Left ventricle myocardium superior (tissue), 1 donor: ENCODE results near the gene TGFBR3L. TPM values are rescaled to one million over a fixed set of nuclear protein-coding genes. Genes with fewer than 3 reads are reported as not detected.

Experiments used
- ATAC-seq: fragments of 200-7000 bp; cut with Tn5 transposase; one replicate; pipeline ENCODE4 v1.9.1; 2020; ENCODE audit warnings: mild to moderate bottlenecking, moderate library complexity
- DNase-seq: peaks from one replicate; pipeline ENCODE4 v3.0.0-alpha.2; 2020
- intact Hi-C: fragments of 100-400 bp; cut with micrococcal nuclease; formaldehyde crosslinking; loops from one replicate; pipeline ENCODE4 v1.11.0; 2022
- long read RNA-seq: library from polyadenylated mRNA; unstranded; transcript quantifications from one replicate; pipeline ENCODE4 v2.0.0, GENCODE V29; 2021
- total RNA-seq: library from RNA; stranded (reverse); fragmentation: NEBNext Ultra II Directional; extraction: Animal tissue kit (Norgen Biotek cat#: 25700); gene quantifications from one replicate; pipeline ENCODE4 v1.2.1, GENCODE V29; 2021
- donor health status: DM: no; HTN: yes; CAD: no; lungs with severe emphysema.

TGFBR3L gene
- total RNA-seq, result 11.4 TPM
- long read RNA-seq, partial matches to known transcripts, result 17 of 23 reads
- long read RNA-seq, other reads (novel, unspliced or antisense), result 5 of 23 reads

DNA sequence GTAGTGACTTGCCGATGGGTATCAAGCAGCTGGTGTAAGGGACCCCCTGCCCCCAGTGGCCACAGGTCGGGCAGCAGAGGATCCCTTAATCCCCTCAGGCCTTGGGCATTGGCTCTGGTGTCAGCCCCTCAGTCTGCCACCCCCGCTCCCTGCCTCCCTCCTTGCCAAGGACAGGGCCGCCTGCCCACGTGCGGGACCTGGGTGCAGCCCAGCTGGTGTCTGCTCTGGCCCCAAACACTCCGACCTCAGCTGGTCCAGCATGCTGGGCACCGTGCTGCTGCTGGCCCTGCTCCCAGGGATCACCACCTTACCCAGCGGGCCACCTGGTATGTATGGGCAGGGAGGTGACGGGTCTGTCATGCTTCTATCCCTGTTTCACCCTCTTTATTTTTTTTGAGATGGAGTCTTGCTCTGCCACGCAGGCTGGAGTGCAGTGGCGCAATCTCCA is at the start of gene TGFBR3L:
Gene TGFBR3L, plus strand, starts transcription at position 233 of the 448 bp plus-strand sequence.
- intact Hi-C loops, result no loop called here
- no peak for DNase-seq
- no peak for ATAC-seq

DNA sequence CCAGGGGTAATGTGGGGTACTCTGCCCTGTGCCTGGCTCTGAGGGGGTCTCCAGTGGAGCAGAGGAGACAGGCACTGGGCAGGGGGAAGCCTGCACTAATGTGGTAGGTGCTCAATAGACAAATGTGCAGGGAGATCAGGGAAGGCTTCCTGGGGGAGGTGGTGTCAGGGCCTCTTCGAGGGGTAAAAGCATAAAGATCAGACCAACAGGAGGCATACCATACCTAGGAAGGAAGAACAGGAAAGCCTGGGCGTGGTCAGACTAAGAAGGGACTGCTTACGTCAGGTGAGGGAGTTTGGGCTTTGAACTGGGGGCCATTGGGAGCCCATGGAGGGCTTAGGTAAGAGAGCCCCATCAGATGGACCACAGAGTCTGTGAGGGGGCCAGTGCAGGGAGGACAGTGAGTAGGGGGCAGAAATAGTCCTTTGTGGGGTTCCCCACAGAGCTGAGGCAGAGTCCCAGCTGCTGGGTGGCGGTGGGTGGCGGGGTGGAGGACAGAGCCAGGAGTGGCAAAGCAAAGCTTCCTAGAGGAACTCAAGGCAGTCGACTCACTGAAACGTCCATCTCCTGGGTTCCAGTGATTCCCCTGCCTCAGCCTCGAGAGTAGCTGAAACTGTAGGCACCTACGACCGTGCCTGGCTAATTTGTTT is 49.2 kb upstream of the TGFBR3L start:
- DNase-seq (no peak), ATAC-seq (no peak)
- intact Hi-C loops, result no loop called here

DNA sequence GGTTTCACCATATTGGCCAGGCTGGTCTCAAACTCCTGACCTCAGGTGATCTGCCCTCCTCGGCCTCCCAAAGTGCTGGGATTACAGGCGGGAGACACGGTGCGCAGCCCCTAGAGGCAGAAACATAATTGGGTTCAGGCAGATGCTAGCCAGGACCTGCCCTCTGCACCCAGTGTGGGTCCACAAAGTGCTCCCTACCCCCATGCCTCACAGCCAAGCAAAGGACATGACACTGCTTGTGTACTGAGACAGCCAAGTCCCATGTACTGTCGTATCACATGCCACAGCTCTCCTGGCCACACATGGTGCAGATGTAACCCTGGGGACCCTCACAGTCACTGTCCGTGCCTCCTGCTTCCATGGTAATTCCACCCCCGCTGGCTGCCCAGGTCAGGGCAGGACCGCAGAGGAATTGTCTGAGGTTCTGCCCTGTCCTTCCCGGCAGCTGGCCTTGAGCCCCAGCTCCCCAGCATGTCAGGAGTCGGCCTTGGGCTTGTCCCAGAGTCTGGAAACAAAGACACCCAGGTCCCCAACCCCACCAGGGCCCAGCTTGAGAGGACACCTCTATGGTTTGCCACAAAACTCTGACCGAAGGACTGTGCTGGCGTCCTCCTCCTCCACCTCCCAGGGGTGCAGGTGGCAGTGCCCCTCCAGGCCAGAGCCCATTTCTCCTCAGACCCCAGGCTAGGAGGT is 48.1 kb upstream of the TGFBR3L start:
- ATAC-seq, result no peak
- DNase-seq, result no peak
- intact Hi-C loops, result no loop called here

DNA sequence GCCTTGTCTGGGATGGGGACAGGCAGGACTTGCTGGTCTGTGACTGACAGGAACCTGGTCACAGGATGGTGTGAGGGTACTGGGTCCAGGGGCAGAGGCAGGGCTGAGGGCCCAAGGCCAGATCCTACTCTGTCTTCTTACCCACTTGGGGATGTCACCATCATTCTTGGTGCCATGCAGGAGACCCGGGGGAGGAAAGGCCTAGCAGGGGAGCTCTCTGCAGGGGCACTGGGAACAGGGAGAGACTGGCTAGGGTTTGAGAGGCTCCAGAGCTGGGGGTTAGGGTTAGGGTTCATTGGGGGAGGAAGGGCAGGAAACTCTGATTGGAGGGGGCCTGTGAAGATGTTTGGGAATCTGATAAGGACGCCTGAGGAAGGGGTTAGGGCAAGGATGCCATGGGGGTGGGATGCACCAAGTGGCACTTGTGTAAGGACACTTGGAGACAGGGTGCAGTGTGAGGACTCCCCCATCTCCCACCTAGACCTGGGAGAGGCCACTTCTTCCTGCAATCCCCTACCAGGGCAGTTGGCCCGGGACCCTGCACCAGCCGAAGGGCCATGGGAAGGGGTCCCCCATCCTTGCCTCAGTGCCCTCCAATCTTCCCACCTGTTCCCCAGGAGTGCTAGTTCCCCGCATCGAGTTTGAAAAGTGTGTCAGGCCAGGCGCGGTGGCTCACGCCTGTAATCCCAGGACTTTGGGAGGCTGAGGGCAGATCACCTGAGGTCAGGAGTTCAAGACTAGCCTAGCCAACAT is 47.4 kb upstream of the TGFBR3L start:
- intact Hi-C loops, result no loop called here
- ATAC-seq (no peak), DNase-seq (no peak)

DNA sequence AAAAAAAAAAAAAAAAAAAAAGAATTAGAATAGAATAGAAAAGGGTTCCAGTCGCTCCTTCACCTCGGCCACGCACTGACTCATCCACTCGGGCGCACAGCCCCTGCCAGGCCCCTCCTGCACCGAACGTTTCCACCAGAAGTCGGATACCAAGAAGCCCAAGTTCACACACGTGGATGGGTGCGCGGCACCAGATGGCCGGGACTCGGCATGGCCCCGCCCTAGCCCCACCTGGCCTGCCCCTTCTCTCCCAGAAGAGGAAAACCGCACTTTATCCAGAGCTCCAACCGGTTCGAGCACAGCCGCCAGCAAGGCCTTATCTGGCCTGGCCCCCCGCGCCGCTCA is 46.3 kb upstream of the TGFBR3L start:
- intact Hi-C loops, result no loop called here
- no peak for ATAC-seq
- DNase-seq, result no peak

DNA sequence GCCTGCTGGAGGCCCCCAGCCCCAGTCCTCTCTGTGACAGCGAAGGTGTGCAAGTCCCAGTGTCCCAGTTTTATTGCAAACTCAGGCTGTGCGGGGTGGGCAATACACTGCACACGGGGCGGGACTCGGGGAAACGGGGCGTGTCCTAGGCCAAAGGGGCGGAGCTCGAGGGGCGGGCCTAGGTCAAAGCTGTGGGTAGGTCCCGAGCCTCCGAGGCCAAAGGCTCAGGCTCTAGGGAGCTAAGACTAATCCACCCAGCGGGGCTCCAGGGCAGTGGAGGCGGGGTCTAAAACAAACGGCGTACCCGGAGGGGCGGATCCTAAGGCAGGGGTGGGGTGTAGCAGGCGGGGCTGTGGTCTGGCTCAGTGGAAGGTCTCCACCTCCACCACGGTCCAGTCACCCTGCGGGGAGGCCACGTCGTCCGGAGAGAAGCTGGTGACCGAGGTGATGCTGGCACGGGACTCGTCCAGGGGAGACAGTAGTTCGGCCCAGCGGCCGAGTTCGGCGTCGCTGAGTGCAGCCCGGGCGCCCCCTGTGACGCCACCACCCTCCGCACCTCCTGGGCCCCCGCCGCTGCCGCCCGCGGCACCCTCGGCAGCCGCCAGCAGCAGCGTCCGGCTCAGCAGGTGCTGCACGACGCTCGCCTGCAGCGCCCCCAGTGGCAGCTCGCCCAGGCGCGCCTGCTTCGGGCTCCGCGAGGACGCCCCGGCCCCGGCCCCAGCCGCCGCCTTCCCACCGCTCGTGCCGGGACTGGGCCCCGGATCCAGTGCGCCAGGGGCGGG is 45.8 kb upstream of the TGFBR3L start:
- peak; percentile 82 for DNase-seq

DNA sequence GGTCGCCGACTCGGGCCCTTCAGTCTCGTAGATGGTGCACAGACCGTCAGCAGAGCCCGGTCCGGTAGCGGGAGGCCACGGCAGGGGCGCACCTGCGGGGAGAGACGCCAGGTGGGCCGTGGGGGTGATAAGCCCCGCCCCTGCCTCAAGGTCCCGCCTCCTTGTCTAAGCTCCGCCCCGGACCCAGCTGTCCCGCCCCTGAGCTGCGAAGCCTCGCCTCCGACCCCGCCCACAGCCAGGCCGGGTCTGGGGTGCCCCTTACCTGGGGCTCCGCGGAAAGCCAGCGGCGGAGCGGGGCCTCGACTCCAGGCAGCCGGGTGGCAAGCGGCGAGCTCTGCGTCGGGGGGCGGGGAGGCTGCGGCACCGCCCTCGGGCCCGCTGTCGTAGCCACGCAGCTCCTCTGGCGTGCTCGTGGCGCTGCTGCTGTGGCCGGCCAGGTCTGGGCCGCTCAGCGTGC is 45.1 kb upstream of the TGFBR3L start:
- DNase-seq (peak; percentile 76), ATAC-seq (peak; percentile 66)
- intact Hi-C loops, result no loop called here

More for the DNA sequence above, 45.8 kb upstream of the TGFBR3L start:
- intact Hi-C loops, result no loop called here
- peak; percentile 78 for ATAC-seq

DNA sequence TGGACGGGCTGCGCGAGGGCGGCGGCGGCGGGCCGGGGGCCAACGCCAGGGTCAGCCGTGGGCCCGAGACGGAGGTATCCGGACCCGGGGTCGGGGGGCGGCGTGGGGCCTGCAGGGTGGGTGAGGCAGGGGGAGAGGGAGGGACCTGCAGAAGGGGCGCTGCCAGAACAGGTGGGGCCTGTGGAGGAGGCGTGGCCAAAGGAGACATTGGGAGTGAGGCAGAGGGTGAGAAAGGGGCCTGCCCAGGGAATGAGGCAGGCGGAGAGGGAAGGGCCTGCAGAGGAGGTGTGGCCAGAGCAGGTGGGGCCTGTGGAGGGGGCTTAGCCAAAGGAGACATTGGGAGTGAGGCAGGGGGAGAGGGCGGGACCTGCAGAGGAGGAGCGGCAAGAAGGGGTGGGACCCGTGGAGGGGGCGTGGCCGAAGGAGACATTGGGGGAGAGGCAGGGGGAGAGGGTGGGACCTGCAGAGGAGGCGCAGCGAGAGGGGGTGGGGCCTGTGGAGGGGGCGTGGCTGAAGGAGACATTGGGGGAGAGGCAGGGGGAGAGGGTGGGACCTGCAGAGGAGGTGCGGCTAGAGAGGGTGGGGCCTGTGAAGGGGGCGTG is 44.6 kb upstream of the TGFBR3L start:
- intact Hi-C loops, result no loop called here
- ATAC-seq (peak; percentile 25), DNase-seq (peak; percentile 46)

DNA sequence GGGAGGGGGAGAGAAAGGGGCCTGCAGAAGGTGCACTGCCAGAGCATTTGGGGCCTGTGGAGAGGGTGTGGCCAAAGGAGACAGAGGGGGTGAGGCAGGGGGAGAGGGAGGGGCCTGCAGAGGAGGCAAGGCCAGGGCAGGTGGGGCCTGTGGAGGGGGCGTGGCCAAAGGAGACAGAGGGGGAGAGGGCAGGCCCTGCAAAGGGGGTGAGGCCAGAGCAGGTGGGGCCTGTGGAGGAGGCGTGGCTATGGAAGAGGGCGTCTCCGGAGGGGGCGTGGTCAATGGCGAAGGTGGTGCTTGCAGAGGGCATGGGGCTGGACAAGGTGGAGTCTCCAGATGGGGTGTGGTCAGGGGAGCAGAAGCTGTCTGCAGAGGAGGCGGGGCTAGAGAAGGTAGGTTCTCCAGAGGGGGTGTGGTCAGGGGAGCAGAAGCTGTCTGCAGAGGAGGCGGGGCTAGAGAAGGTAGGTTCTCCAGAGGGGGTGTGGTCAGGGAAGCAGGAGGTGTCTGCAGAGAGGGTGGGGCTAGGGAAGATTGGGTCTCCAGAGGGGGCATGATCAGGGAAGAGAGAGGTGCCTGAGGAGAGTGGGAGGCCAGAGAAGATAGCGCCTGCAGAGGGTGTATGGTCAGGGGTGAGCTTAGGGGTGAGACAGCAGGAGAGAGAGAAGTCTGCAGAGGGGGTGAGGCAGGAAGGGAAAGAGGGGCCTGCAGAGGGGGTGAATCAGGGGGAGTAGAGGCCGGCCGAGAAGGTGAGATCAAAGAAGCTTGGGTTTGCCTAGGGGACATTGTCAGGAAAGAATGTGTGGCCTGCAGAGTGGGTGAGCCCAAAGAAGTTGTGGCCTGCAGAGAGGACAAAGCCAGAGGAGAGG is 43.8 kb upstream of the TGFBR3L start:
- DNase-seq, result peak; percentile 49
- intact Hi-C loops, result no loop called here
- no peak for ATAC-seq

DNA sequence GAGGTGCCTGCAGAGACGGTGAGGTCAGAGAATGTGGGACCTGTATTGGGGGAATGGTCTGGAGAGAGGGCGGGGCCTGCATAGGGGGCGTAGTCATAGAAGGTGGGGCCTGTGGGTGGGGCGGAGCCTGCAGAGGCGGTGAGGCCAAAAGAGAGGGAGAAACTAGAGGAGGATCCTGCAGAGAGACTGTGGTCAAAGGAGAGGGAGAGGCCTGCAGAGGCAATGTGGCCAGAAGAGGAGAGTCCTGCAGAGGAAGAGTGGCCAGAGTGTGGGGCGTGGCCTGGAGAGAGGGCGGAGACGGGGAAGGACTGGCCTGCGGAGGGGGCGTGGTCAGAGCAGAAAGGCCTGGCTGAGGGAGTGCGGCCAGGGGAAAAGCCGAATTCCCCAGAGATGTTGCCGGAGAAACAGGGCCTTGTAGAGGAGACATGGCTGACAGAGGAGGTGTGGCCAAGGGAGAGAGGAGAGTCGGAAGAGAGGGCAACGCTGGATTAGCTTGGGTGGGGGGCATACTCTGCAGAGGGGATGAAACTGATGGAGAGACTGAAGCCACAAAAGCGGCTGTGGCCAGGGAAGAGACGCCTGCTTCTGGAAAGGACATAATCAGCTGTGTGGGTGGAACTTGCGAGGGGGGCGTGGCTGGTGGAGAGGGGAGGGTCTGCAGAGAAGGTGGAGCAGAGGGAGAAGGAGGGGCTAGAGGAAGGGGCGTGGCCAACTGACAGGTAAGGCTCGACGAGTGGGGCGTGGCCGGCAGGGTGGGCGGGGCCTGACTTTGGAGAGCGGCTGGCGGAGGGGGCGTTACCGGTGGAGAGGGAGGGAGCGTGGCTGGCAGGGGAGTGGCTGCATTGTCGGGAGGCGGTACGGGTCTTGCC is 43.0 kb upstream of the TGFBR3L start:
- intact Hi-C loops, result no loop called here
- ATAC-seq, result peak; percentile 56
- DNase-seq, result peak; percentile 85

DNA sequence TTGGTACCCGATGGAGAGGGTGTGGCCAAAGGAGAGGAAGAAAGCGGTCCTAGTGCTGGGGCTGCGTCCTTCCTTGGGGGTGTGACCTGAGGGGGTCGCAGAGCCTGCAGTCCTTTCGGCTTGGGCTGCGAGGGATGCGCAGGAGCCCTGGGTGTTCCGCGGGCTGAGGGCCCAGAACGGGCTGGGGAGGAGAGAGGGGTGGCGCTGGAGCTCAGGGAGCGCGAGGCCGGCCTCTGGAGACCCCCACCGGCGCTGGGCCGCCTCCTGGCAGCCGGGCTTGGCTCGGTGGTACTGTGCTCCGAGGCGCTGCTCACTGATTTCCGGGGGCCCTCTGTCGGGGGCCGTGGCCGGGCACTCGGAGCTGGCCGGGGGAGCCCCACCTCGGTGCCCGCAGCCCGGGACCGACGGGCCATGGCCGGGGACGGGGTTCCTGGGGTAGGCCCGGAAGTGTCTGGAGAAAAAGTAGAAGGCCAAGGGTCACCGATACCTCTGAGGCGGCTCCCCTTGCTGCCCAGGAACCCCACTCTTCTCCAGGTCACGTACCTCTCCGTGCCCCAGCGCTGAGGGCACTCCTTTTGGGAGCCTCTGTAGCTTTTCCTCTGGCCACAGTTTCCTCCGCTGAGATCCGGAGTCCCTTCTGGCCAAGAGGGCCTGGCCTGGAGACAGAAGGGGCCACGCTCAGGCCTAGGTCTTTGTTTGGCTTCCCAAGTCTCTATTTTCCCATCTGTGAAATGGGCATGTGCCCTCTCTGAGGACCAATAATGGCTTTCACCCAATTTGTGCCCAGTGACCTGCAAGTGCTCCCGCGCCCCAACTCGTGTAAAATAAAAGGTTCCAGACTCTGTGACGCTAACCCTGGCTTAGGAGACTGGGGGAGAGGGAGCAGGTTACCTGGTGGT is 42.1 kb upstream of the TGFBR3L start:
- DNase-seq (no peak), ATAC-seq (no peak)
- intact Hi-C loops, result no loop called here

DNA sequence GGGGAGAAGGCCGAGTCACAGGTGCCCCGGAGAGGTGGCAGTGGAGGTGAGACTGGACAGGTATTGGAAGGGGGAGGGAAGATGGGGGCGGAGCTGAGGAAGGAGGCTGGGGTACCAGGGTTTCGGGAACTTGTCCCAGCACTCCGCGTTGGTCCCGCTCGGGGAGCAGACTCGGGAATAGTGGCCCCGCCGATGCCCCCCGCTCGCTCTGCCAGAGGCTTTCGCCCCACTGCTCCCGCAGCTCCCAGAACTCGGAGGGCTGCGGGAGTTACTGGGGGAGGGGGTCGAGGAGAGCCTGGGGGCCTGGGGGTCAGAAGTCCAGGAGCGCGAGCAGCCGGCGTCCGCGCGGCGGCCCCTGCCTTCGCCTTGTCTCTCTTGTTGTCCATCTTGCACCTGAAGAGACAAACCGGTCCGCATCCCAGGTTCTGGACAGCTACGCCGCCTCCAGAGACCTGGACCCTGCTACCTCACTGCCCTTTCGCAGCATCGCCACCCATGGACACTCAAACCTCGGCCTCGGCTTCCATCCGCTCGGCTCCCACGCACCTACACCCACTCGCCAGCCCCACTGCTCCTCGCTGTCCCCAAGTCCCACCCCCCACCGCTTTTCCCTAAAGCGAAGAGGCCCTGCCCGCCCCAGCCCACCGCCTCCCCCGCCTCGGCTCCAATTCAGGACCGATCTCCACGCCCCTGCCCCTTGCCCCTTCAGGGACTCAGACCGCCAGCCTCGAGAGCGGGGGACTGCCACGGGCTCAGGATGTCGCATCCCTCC is 41.1 kb upstream of the TGFBR3L start:
- no peak for ATAC-seq
- no peak for DNase-seq
- intact Hi-C loops, result no loop called here

DNA sequence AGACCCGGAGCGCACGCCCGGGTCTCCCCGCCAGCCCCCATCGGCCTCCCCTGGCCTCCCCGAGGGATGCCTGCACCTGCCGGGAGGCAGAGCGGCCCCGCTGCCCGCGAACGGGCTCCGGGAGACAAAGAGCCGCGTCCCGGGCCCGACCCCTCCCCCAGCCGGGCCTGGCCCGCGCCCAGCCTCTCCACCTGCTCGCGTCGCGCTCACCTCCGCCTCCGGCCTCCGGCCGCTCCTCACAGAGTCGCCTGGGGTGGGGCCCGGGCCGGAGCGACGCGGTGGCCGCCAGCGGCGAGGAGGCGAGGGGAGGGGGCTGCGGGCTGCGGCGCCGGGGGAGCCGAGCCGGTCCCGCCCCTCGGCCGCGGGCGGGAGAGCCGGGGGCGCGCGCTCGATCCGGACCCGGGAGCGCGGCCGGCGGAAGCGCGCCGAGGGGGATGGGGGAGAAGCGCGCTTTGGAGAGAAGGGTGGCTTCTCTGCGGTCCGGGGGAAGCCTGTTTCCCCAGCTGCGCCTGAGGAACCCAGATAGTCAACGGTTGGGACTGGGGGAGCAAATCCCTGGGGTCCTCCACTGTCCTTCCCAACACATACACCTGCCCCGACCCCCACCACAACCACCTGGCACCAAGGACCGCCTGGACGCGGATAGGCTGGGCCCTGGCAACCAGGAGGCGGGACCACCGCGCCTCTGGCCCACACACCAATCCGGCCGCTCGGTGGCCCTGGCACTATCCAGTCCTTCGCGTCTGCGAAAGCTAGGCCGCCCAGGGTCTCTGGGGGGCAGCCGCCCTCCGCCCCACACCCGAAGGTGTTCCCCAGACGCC is 40.3 kb upstream of the TGFBR3L start, which contains the start of gene PRR36:
Gene PRR36, minus strand, starts transcription at position 315 of the 821 bp plus-strand sequence. CDS start 701 bp downstream, outside the sequence.
- ATAC-seq, result peak; percentile 20
- peak; percentile 71 for DNase-seq

DNA sequence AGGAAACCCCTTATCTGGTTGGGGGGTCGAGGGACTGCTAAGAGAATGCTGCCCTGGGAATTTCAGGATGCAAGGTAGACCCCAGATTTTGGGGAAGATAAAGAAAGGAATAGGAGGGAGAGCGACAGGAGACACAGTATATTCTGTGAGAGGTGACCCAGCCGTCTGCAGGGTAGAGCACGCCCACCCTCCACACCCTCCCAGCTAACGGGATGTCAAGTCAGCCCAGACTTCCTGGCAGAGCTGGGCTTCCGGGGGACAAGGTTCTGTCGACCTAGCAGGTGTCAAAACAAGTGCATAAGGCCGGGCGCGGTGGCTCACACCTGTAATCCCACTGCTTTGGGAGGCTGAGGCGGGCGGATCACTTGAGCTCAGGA is 39.7 kb upstream of the TGFBR3L start:
- ATAC-seq, result no peak
- intact Hi-C loops, result no loop called here
- no peak for DNase-seq

More for the DNA sequence above, 40.3 kb upstream of the TGFBR3L start, which contains the start of gene PRR36:
- intact Hi-C loops, result no loop called here
